ENCODE results near the gene RNPEP.

RNPEP gene

GRCh38 chr1:201944002-201944401 lies 38.4 kb upstream of the RNPEP start:
- H3K4me1 ChIP-seq (ENCODE audit: control insufficient read depth, insufficient read depth, low read length): peaks cover 3% of the 10 kb centered on the region; the same call in 1 of the 2 replicates
- no peak for DNase-seq (ENCODE audit: low read depth, low spot score)
- no peaks in the 10 kb centered on the region for H3K36me3 ChIP-seq (ENCODE audit: control insufficient read depth, insufficient read depth, low read length)
- H3K27ac ChIP-seq (ENCODE audit: low read length): no peak overlapping the region
- H3K9me3 ChIP-seq (ENCODE audit: control insufficient read depth, insufficient read depth, low read length): no peaks in the 10 kb centered on the region
- H3K27me3 ChIP-seq (ENCODE audit: control insufficient read depth, insufficient read depth, low read length): peaks cover 7% of the 10 kb centered on the region; the same call in 1 of the 2 replicates
- no CpG with 5 or more reads among the region's 6 CpGs for WGBS (ENCODE audit: insufficient coverage, insufficient read length)
- H3K4me3 ChIP-seq (ENCODE audit: low read length): no peak overlapping the region

GRCh38 chr1:201944639-201945038 lies 37.8 kb upstream of the RNPEP start:
- H3K4me3 ChIP-seq (ENCODE audit: low read length): no peak overlapping the region
- H3K27me3 ChIP-seq (ENCODE audit: control insufficient read depth, insufficient read depth, low read length): peaks cover 7% of the 10 kb centered on the region; the same call in 1 of the 2 replicates
- WGBS (ENCODE audit: insufficient coverage, insufficient read length): no CpG with 5 or more reads among the region's 3 CpGs
- no peaks in the 10 kb centered on the region for H3K9me3 ChIP-seq (ENCODE audit: control insufficient read depth, insufficient read depth, low read length)
- no peak overlapping the region for H3K27ac ChIP-seq (ENCODE audit: low read length)
- H3K4me1 ChIP-seq (ENCODE audit: control insufficient read depth, insufficient read depth, low read length): peaks cover 3% of the 10 kb centered on the region; the same call in 1 of the 2 replicates
- H3K36me3 ChIP-seq (ENCODE audit: control insufficient read depth, insufficient read depth, low read length): no peaks in the 10 kb centered on the region
- no peak for DNase-seq (ENCODE audit: low read depth, low spot score)

- Histone ChIP-seq H3K4me3 (ENCODE audit: low read length) (no peak overlapping the region), H3K9me3 (ENCODE audit: control insufficient read depth, insufficient read depth, low read length) (no peaks in the 10 kb centered on the region), H3K4me1 (ENCODE audit: control insufficient read depth, insufficient read depth, low read length) (peaks cover 3% of the 10 kb centered on the region; the same call in 1 of the 2 replicates), H3K27me3 (ENCODE audit: control insufficient read depth, insufficient read depth, low read length) (peaks cover 7% of the 10 kb centered on the region; the same call in 1 of the 2 replicates), H3K27ac (ENCODE audit: low read length) (no peak overlapping the region), H3K36me3 (ENCODE audit: control insufficient read depth, insufficient read depth, low read length) (no peaks in the 10 kb centered on the region)
- no CpG with 5 or more reads among the region's 4 CpGs for WGBS (ENCODE audit: insufficient coverage, insufficient read length)
- no peak for DNase-seq (ENCODE audit: low read depth, low spot score)
Measured at GRCh38 chr1:201945157-201945556, 37.3 kb upstream of the RNPEP start.

GRCh38 chr1:201945863-201946223 lies 36.6 kb upstream of the RNPEP start:
- peak overlapping the region; percentile 59; the same call in 1 of the 2 replicates for H3K4me3 ChIP-seq (ENCODE audit: low read length)

GRCh38 chr1:201946224-201946908 lies 36.1 kb upstream of the RNPEP start, which contains the start of gene LMOD1:
Gene LMOD1 (minus strand): TSS chr1:201946548. CDS start chr1:201946340, 208 bp downstream.
- no CpG with 5 or more reads among the region's 28 CpGs for WGBS (ENCODE audit: insufficient coverage, insufficient read length)
- DNase-seq (ENCODE audit: low read depth, low spot score): peak; percentile 57
- no peak within 1 kb of the TSS for H3K27ac ChIP-seq (ENCODE audit: low read length)

More at GRCh38 chr1:201945863-201946223, 36.6 kb upstream of the RNPEP start:
- H3K9me3 ChIP-seq (ENCODE audit: control insufficient read depth, insufficient read depth, low read length): no peaks in the 10 kb centered on the region
- H3K36me3 ChIP-seq (ENCODE audit: control insufficient read depth, insufficient read depth, low read length): no peaks in the 10 kb centered on the region
- peaks cover 3% of the 10 kb centered on the region; the same call in 1 of the 2 replicates for H3K4me1 ChIP-seq (ENCODE audit: control insufficient read depth, insufficient read depth, low read length)
- no peak for DNase-seq (ENCODE audit: low read depth, low spot score)
- H3K27ac ChIP-seq (ENCODE audit: low read length): no peak overlapping the region
- no CpG with 5 or more reads among the region's 10 CpGs for WGBS (ENCODE audit: insufficient coverage, insufficient read length)
- H3K27me3 ChIP-seq (ENCODE audit: control insufficient read depth, insufficient read depth, low read length): peaks cover 7% of the 10 kb centered on the region; the same call in 1 of the 2 replicates

GRCh38 chr1:201947697-201948008 lies 34.8 kb upstream of the RNPEP start:
- Histone ChIP-seq H3K36me3 (ENCODE audit: control insufficient read depth, insufficient read depth, low read length) (no peaks in the 10 kb centered on the region), H3K9me3 (ENCODE audit: control insufficient read depth, insufficient read depth, low read length) (no peaks in the 10 kb centered on the region), H3K4me3 (ENCODE audit: low read length) (no peak overlapping the region), H3K27ac (ENCODE audit: low read length) (no peak overlapping the region), H3K4me1 (ENCODE audit: control insufficient read depth, insufficient read depth, low read length) (no peaks in the 10 kb centered on the region), H3K27me3 (ENCODE audit: control insufficient read depth, insufficient read depth, low read length) (peaks cover 7% of the 10 kb centered on the region; the same call in 1 of the 2 replicates)
- no peak for DNase-seq (ENCODE audit: low read depth, low spot score)
- no CpG with 5 or more reads among the region's 3 CpGs for WGBS (ENCODE audit: insufficient coverage, insufficient read length)

More at GRCh38 chr1:201946224-201946908, 36.1 kb upstream of the RNPEP start, which contains the start of gene LMOD1:
- no peaks in the 10 kb centered on the region for H3K9me3 ChIP-seq (ENCODE audit: control insufficient read depth, insufficient read depth, low read length)
- peaks cover 2% of the 10 kb centered on the region; the same call in 1 of the 2 replicates for H3K4me1 ChIP-seq (ENCODE audit: control insufficient read depth, insufficient read depth, low read length)
- H3K27me3 ChIP-seq (ENCODE audit: control insufficient read depth, insufficient read depth, low read length): peaks cover 7% of the 10 kb centered on the region; the same call in 1 of the 2 replicates
- peak within 1 kb of the TSS; percentile 59; the same call in 1 of the 2 replicates for H3K4me3 ChIP-seq (ENCODE audit: low read length)
- no peaks in the 10 kb centered on the region for H3K36me3 ChIP-seq (ENCODE audit: control insufficient read depth, insufficient read depth, low read length)

GRCh38 chr1:201949491-201949890 lies 33.0 kb upstream of the RNPEP start:
- H3K4me3 ChIP-seq (ENCODE audit: low read length): no peak overlapping the region
- H3K36me3 ChIP-seq (ENCODE audit: control insufficient read depth, insufficient read depth, low read length): no peaks in the 10 kb centered on the region
- DNase-seq (ENCODE audit: low read depth, low spot score): no peak
- H3K27me3 ChIP-seq (ENCODE audit: control insufficient read depth, insufficient read depth, low read length): peaks cover 7% of the 10 kb centered on the region; the same call in 1 of the 2 replicates
- H3K9me3 ChIP-seq (ENCODE audit: control insufficient read depth, insufficient read depth, low read length): no peaks in the 10 kb centered on the region
- H3K4me1 ChIP-seq (ENCODE audit: control insufficient read depth, insufficient read depth, low read length): no peaks in the 10 kb centered on the region
- no peak overlapping the region for H3K27ac ChIP-seq (ENCODE audit: low read length)

- peak overlapping the region; percentile 72; the same call in 1 of the 2 replicates for H3K4me3 ChIP-seq (ENCODE audit: low read length)
- H3K4me1 ChIP-seq (ENCODE audit: control insufficient read depth, insufficient read depth, low read length): no peaks in the 10 kb centered on the region
- no peaks in the 10 kb centered on the region for H3K27me3 ChIP-seq (ENCODE audit: control insufficient read depth, insufficient read depth, low read length)
- DNase-seq (ENCODE audit: low read depth, low spot score): no peak
- no CpG with 5 or more reads among the region's 24 CpGs for WGBS (ENCODE audit: insufficient coverage, insufficient read length)
- no peaks in the 10 kb centered on the region for H3K9me3 ChIP-seq (ENCODE audit: control insufficient read depth, insufficient read depth, low read length)
- peaks cover 6% of the 10 kb centered on the region; the same call in 1 of the 2 replicates for H3K36me3 ChIP-seq (ENCODE audit: control insufficient read depth, insufficient read depth, low read length)
- no peak overlapping the region for H3K27ac ChIP-seq (ENCODE audit: low read length)
Measured at GRCh38 chr1:201954263-201955008, 28.0 kb upstream of the RNPEP start.

- H3K4me1 ChIP-seq (ENCODE audit: control insufficient read depth, insufficient read depth, low read length): no peaks in the 10 kb centered on the region
- H3K27me3 ChIP-seq (ENCODE audit: control insufficient read depth, insufficient read depth, low read length): no peaks in the 10 kb centered on the region
- peak within 1 kb of the TSS; percentile 72 for H3K4me3 ChIP-seq (ENCODE audit: low read length)
- H3K27ac ChIP-seq (ENCODE audit: low read length): no peak within 1 kb of the TSS
- peaks cover 9% of the 10 kb centered on the region; the same call in 1 of the 2 replicates for H3K36me3 ChIP-seq (ENCODE audit: control insufficient read depth, insufficient read depth, low read length)
- H3K9me3 ChIP-seq (ENCODE audit: control insufficient read depth, insufficient read depth, low read length): no peaks in the 10 kb centered on the region
- peak; percentile 93 for DNase-seq (ENCODE audit: low read depth, low spot score)
- WGBS (ENCODE audit: insufficient coverage, insufficient read length): no CpG with 5 or more reads among the region's 43 CpGs
Measured at GRCh38 chr1:201955009-201955728, 27.3 kb upstream of the RNPEP start, which contains the start of gene TIMM17A. Gene TIMM17A (plus strand): TSS chr1:201955503. CDS start chr1:201955527, 24 bp downstream.

- Histone ChIP-seq H3K27me3 (ENCODE audit: control insufficient read depth, insufficient read depth, low read length) (no peaks in the 10 kb centered on the region), H3K4me1 (ENCODE audit: control insufficient read depth, insufficient read depth, low read length) (no peaks in the 10 kb centered on the region), H3K36me3 (ENCODE audit: control insufficient read depth, insufficient read depth, low read length) (peaks cover 9% of the 10 kb centered on the region; the same call in 1 of the 2 replicates), H3K27ac (ENCODE audit: low read length) (no peak overlapping the region), H3K9me3 (ENCODE audit: control insufficient read depth, insufficient read depth, low read length) (no peaks in the 10 kb centered on the region), H3K4me3 (ENCODE audit: low read length) (peak overlapping the region; percentile 72)
- no peak for DNase-seq (ENCODE audit: low read depth, low spot score)
- WGBS (ENCODE audit: insufficient coverage, insufficient read length): no CpG with 5 or more reads among the region's 17 CpGs
Measured at GRCh38 chr1:201955729-201956143, 26.7 kb upstream of the RNPEP start.
